Endothelial cell of umbilical vein (primary cell): ENCODE data around the gene GSE1. TPM values are rescaled to one million over a fixed set of nuclear protein-coding genes. Genes with fewer than 3 reads are reported as not detected.

Experiments
- BruUV-seq: library from RNA; stranded (reverse); fragments of 400-500 nt; replicated peaks from 2 replicates; lab custom pipeline; 2021; lab: Mats Ljungman, UMichigan
- CTCF ChIA-PET: fragments of 300-600, 350-600 bp; sonication (Branson Sonifier 250); formaldehyde crosslinking; loops from one replicate; lab custom pipeline; 2021; ENCODE audit warnings: antibody characterized with exemption, inconsistent platforms; lab: Charles Lee
- POLR2A ChIA-PET: fragments of 300-600, 350-600 bp; sonication (Branson Sonifier 250); formaldehyde crosslinking; loops from one replicate; lab custom pipeline; 2021; ENCODE audit warnings: antibody characterized with exemption, inconsistent platforms; lab: Charles Lee
- DNase-seq: peaks from one replicate; pipeline ENCODE4 v3.0.0-alpha.2; 2011; ENCODE audit warnings: low read depth, low spot score
- FAIRE-seq: peaks from 2 replicates; lab custom pipeline; 2011; peaks lifted over from hg19 to GRCh38; lab: Jason Lieb, UNC
- H2AFZ ChIP-seq: 2 replicates; pipeline ENCODE4 v1.6.0; 2012; ENCODE audit warnings: low read depth, low read length, control low read depth, inconsistent platforms
- H3K27ac ChIP-seq: 2 replicates; pipeline ENCODE4 v1.5.1; 2011; ENCODE audit warnings: low read depth, mild to moderate bottlenecking, control low read depth, low read length, moderate library complexity; ENCODE audit not compliant: insufficient read depth
- H3K27me3 ChIP-seq, 2 experiments: 2 replicates each; pipeline versions ENCODE4 v1.6.0 to v1.6.1; 2011; ENCODE audit warnings: low read length in 2 of 2, mixed read lengths in 1 of 2; ENCODE audit not compliant: control insufficient read depth in 2 of 2, insufficient read depth in 2 of 2
- H3K36me3 ChIP-seq, 2 experiments: 2 replicates in 1 of 2; 3 replicates in 1 of 2; pipeline ENCODE4 v1.5.1; 2011; ENCODE audit warnings: low read length in 2 of 2, mild to moderate bottlenecking in 1 of 2, moderate library complexity in 1 of 2; ENCODE audit not compliant: control insufficient read depth in 2 of 2, insufficient read depth in 2 of 2; ENCODE audit errors: extremely low read depth in 1 of 2
- H3K4me1 ChIP-seq: 3 replicates; pipeline ENCODE4 v1.5.1; 2011; ENCODE audit warnings: mild to moderate bottlenecking, low read length; ENCODE audit not compliant: control insufficient read depth, insufficient read depth; ENCODE audit errors: extremely low read depth
- H3K4me2 ChIP-seq: 2 replicates; pipeline ENCODE4 v1.6.1; 2011; ENCODE audit warnings: low read length, control low read depth, mixed read lengths; ENCODE audit not compliant: insufficient read depth
- H3K4me3 ChIP-seq, 3 experiments: fragments of 200-600 bp in 1 of 3; sonication (generic), shearing (Covaris generic) in 1 of 3; replicated peaks in 1 of 3; 2 replicates each; pipeline ENCODE4 v1.5.1; 2011 to 2016; ENCODE audit warnings: control low read depth in 3 of 3, low read length in 3 of 3, mild to moderate bottlenecking in 2 of 3, inconsistent platforms in 1 of 3, low read depth in 1 of 3, moderate library complexity in 1 of 3; ENCODE audit not compliant: insufficient read depth in 1 of 3
- H3K79me2 ChIP-seq: 2 replicates; pipeline ENCODE4 v1.6.0; 2012; ENCODE audit warnings: low read length, inconsistent platforms; ENCODE audit not compliant: control insufficient read depth, insufficient read depth
- H3K9ac ChIP-seq: replicated peaks from 2 replicates; pipeline ENCODE3; 2011; ENCODE audit warnings: low read length, control low read depth; ENCODE audit not compliant: insufficient read depth; ENCODE audit errors: extremely low read depth
- H3K9me1 ChIP-seq: replicated peaks from 3 replicates; pipeline ENCODE4 v1.6.0; 2011; ENCODE audit warnings: mild to moderate bottlenecking, low read length; ENCODE audit not compliant: control insufficient read depth, insufficient read depth; ENCODE audit errors: extremely low read depth
- H3K9me3 ChIP-seq: replicated peaks from 2 replicates; pipeline ENCODE4 v1.5.1; 2012; ENCODE audit warnings: low read length, inconsistent platforms; ENCODE audit not compliant: control insufficient read depth, insufficient read depth
- H4K20me1 ChIP-seq: replicated peaks from 2 replicates; pipeline ENCODE3; 2011; ENCODE audit warnings: mild to moderate bottlenecking, low read length; ENCODE audit not compliant: control insufficient read depth, insufficient read depth; ENCODE audit errors: extremely low read depth
- CTCF ChIP-seq, 2 donors: IDR thresholded peaks; 1 replicate in 1 of 2; 2 replicates in 1 of 2; pipeline ENCODE4 v1.5.1; 2011; ENCODE audit warnings: low read length in 2 of 2, mild to moderate bottlenecking in 2 of 2, moderate library complexity in 2 of 2, control low read depth in 1 of 2, inconsistent platforms in 1 of 2, low read depth in 1 of 2; ENCODE audit not compliant: insufficient read depth in 1 of 2; ENCODE audit errors: extremely low read depth in 1 of 2
- EZH2 ChIP-seq: IDR thresholded peaks from 2 replicates; pipeline ENCODE4 v1.6.1; 2012; ENCODE audit warnings: borderline replicate concordance, low read depth, mild to moderate bottlenecking, moderate library complexity, low read length, inconsistent platforms; ENCODE audit not compliant: severe bottlenecking
- FOS ChIP-seq: IDR thresholded peaks from 2 replicates; pipeline ENCODE4 v1.6.1; 2011; ENCODE audit warnings: mild to moderate bottlenecking, low read length, moderate library complexity, borderline replicate concordance; ENCODE audit not compliant: insufficient read depth
- GATA2 ChIP-seq: IDR thresholded peaks from 2 replicates; pipeline ENCODE4 v1.7.0; 2011; ENCODE audit warnings: low read depth, mild to moderate bottlenecking, moderate library complexity, mixed read lengths, low read length; ENCODE audit not compliant: insufficient read length, insufficient read depth
- JUN ChIP-seq: IDR thresholded peaks from 2 replicates; pipeline ENCODE4 v1.6.1; 2011; ENCODE audit warnings: borderline replicate concordance, low read depth; ENCODE audit not compliant: insufficient read length, insufficient read depth
- MAX ChIP-seq: IDR thresholded peaks from 2 replicates; pipeline ENCODE4 v1.6.1; 2011; ENCODE audit not compliant: insufficient read depth, insufficient read length
- MYC ChIP-seq: IDR thresholded peaks from one replicate; pipeline ENCODE4 v1.6.1; 2011; ENCODE audit warnings: mild to moderate bottlenecking, low read depth, low read length
- POLR2A ChIP-seq: IDR thresholded peaks from 2 replicates; pipeline ENCODE4 v1.6.1; 2012; ENCODE audit warnings: low read depth, mild to moderate bottlenecking, control low read depth, low read length
- POLR2AphosphoS5 ChIP-seq: IDR thresholded peaks from 2 replicates; pipeline ENCODE4 v1.6.1; 2012; ENCODE audit warnings: low read depth, mild to moderate bottlenecking, control low read depth, low read length, moderate library complexity; ENCODE audit not compliant: insufficient read depth
- dilution Hi-C: fragments of 300-500 bp; cut with MboI; formaldehyde crosslinking; loops from one replicate; pipeline ENCODE4 v1.15.0; 2019; ENCODE audit warnings: low sequenced_read_pairs; ENCODE audit not compliant: extremely low pct_ligation_motif_present
- intact Hi-C: fragments of 100-400 bp; cut with micrococcal nuclease; formaldehyde crosslinking; loops from one replicate; pipeline ENCODE4 v1.10.0; 2022
- polyA plus RNA-seq, 4 experiments: library from polyadenylated mRNA; depleted of rRNA in 3 of 4; stranded (reverse) in 3 of 4; unstranded in 1 of 4; fragments of >200 nt; gene quantifications; 2 replicates each; pipeline versions ENCODE4 v1.2.1 to v1.2.3, GENCODE V29; 2011 to 2012; ENCODE audit warnings: missing spikeins in 1 of 4
- total RNA-seq: library from RNA; stranded (reverse); gene quantifications from 2 replicates; pipeline ENCODE4 v1.2.3, GENCODE V29; 2021

The GSE1 gene
- total and polyA plus RNA-seq, 2 donors (not counting 3 experiments of a cell fraction or from before 2014, with no cell fraction given): 4.2 to 18.3 TPM

- Histone ChIP-seq H3K27me3 (no peaks in the 10 kb centered on the region), H3K79me2 (no peaks in the 10 kb centered on the region), H3K4me3 (no peak overlapping the region), H3K4me2 (no peak overlapping the region), H3K27ac (no peak overlapping the region), H3K36me3 (no peaks in the 10 kb centered on the region), H3K9me1 (no peaks in the 10 kb centered on the region), H2AFZ (no peak overlapping the region), H3K4me1 (no peaks in the 10 kb centered on the region), H3K9ac (no peak overlapping the region), H3K9me3 (no peaks in the 10 kb centered on the region), H4K20me1 (no peaks in the 10 kb centered on the region)
- ChIA-PET POLR2A (interaction anchor here (0.7 kb wide), 1 partner anchor 309 kb away, joined by 4 read pairs; no protein-coding TSS in a partner anchor), CTCF (interaction anchor here (0.6 to 1.7 kb wide), 3 partner anchors 11 to 17 kb away, joined by 3 to 7 read pairs (median 5); no protein-coding TSS in a partner anchor)
- BruUV-seq: no TSS peak
- TF ChIP-seq MYC: no peak
- TF ChIP-seq CTCF (IDR thresholded peaks at IDR 0.05; ENCODE audit: extremely low read depth in 1 of 2, insufficient read depth in 1 of 2, low read depth in 1 of 2, low read length in 2 of 2): no peak
- TF ChIP-seq EZH2: no peak
- TF ChIP-seq POLR2A: no peak
- TF ChIP-seq MAX: no peak
- TF ChIP-seq POLR2AphosphoS5: no peak
- no peak for TF ChIP-seq FOS
- TF ChIP-seq JUN: no peak
- no peak for TF ChIP-seq GATA2
- intact Hi-C loops (no loop called here), dilution Hi-C loops (no loop called here)
- DNase-seq: no peak
- FAIRE-seq: no peak
Observed at GRCh38 chr16:85704011-85704410, 90.9 kb downstream of the GSE1 start.
